HepG2 (cell line): ENCODE data around the gene STX4. TPM values are rescaled to one million over a fixed set of nuclear protein-coding genes. Genes with fewer than 3 reads are reported as not detected.

Experiments
- CREM ChIP-seq, 2 experiments: sonication (generic) in 1 of 2; formaldehyde crosslinking in 1 of 2; IDR thresholded peaks; 2 replicates each; pipeline versions ENCODE4 v1.4.0 to v1.6.1; 2016 to 2020; ENCODE audit warnings: antibody characterized with exemption in 1 of 2, mild to moderate bottlenecking in 1 of 2, missing genetic modification reagents in 1 of 2
- FOSL1 ChIP-seq: sonication (generic); formaldehyde crosslinking; IDR thresholded peaks from 2 replicates; pipeline ENCODE4 v1.9.0; 2021; ENCODE audit warnings: missing genetic modification reagents, borderline replicate concordance
- HDAC1 ChIP-seq: sonication (generic); formaldehyde crosslinking; IDR thresholded peaks from 2 replicates; pipeline ENCODE4 v1.5.1; 2020; ENCODE audit warnings: mild to moderate bottlenecking, missing genetic modification reagents
- HIC2 ChIP-seq: sonication (generic); formaldehyde crosslinking; IDR thresholded peaks from 2 replicates; pipeline ENCODE4 v1.9.0; 2022; ENCODE audit warnings: low read depth, missing genetic modification reagents
- HOMEZ ChIP-seq: IDR thresholded peaks from 2 replicates; pipeline ENCODE4 v1.6.1; 2016; ENCODE audit warnings: low read depth
- IKZF1 ChIP-seq: fragments of 450-650 bp; IDR thresholded peaks from 2 replicates; pipeline ENCODE4 v1.7.1; 2016
- MXD3 ChIP-seq: IDR thresholded peaks from 2 replicates; pipeline ENCODE4 v1.6.1; 2016; ENCODE audit warnings: mild to moderate bottlenecking, missing biosample characterization, missing genetic modification reagents
- RBFOX2 ChIP-seq: fragments of 200-400 bp; formaldehyde crosslinking; IDR thresholded peaks from 2 replicates; pipeline ENCODE4 v1.6.1; 2017; ENCODE audit warnings: low read depth, mild to moderate bottlenecking, low read length
- SKI ChIP-seq: fragments of 450-650 bp; IDR thresholded peaks from one replicate; pipeline ENCODE4 v1.6.1; 2018; ENCODE audit warnings: mild to moderate bottlenecking; ENCODE audit not compliant: partially characterized antibody
- ZFAT ChIP-seq: sonication (generic); formaldehyde crosslinking; conservative IDR thresholded peaks from 2 replicates; pipeline ENCODE4 v1.8.1; 2023; ENCODE audit warnings: missing genetic modification reagents, inconsistent platforms
- ZNF160 ChIP-seq: sonication (generic); formaldehyde crosslinking; IDR thresholded peaks from 2 replicates; pipeline ENCODE4 v1.8.0; 2022; ENCODE audit warnings: mild to moderate bottlenecking, inconsistent platforms, missing genetic modification reagents
- ZNF282 ChIP-seq: fragments of 450-650 bp; IDR thresholded peaks from 2 replicates; pipeline ENCODE4 v1.6.1; 2018; ENCODE audit not compliant: partially characterized antibody
- ZNF607 ChIP-seq: sonication (generic); formaldehyde crosslinking; IDR thresholded peaks from 2 replicates; pipeline ENCODE4 v1.5.1; 2020; ENCODE audit warnings: missing genetic modification reagents, mild to moderate bottlenecking, borderline replicate concordance
- ZNF776 ChIP-seq: sonication (generic); formaldehyde crosslinking; IDR thresholded peaks from 2 replicates; pipeline ENCODE4 v1.4.0; 2020; ENCODE audit warnings: mild to moderate bottlenecking, missing genetic modification reagents
- polyA plus RNA-seq, 8 experiments: library from polyadenylated mRNA; depleted of rRNA in 3 of 8; stranded (reverse) in 7 of 8; unstranded in 1 of 8; fragments of >200 nt; fragmentation: Illumina TruSeq in 4 of 8; extraction: Trizol in 4 of 8; gene quantifications; 2 replicates each; pipeline versions ENCODE4 v1.2.1 to v1.2.3, GENCODE V29; 2011 to 2016; ENCODE audit warnings: low read depth in 4 of 8, missing spikeins in 1 of 8, mixed read lengths in 1 of 8; ENCODE audit not compliant: insufficient read depth in 1 of 8
- total RNA-seq, 5 experiments: library from RNA; depleted of rRNA; stranded (reverse); fragments of >200 nt; fragmentation: Illumina TruSeq; extraction: Trizol; gene quantifications; 2 replicates each; pipeline ENCODE4 v1.2.3, GENCODE V29; 2016; ENCODE audit warnings: low read depth in 1 of 5
- TF ChIP-seq, protein P1 (sequence below): sonication (generic); formaldehyde crosslinking; IDR thresholded peaks from 2 replicates; pipeline ENCODE4 v1.4.0; 2020; ENCODE audit warnings: missing genetic modification reagents, borderline replicate concordance
- TF ChIP-seq, protein P2 (sequence below): sonication (generic); formaldehyde crosslinking; IDR thresholded peaks from 2 replicates; pipeline ENCODE4 v1.4.0; 2020; ENCODE audit warnings: missing genetic modification reagents, mild to moderate bottlenecking, borderline replicate concordance
- TF ChIP-seq, protein P3 (sequence below): sonication (generic); formaldehyde crosslinking; IDR thresholded peaks from 2 replicates; pipeline ENCODE4 v1.9.0; 2021; ENCODE audit warnings: missing genetic modification reagents, mild to moderate bottlenecking, borderline replicate concordance
- TF ChIP-seq, protein P4 (sequence below): sonication (generic); formaldehyde crosslinking; IDR thresholded peaks from 2 replicates; pipeline ENCODE4 v1.4.0; 2020; ENCODE audit warnings: mild to moderate bottlenecking, missing genetic modification reagents

Gene STX4
- total and polyA plus RNA-seq, 2 of the 13 experiments (the other 11 are each of a cell fraction or from before 2014, with no cell fraction given) = 29.2 to 34.6 TPM

GRCh38 chr16:30996985-30997724 lies 36.2 kb upstream of the STX4 start (continued):
- TF ChIP-seq ZNF160 (CRISPR knock-in tag) (peak; percentile 40; the same call in 1 of the 2 replicates), FOSL1 (no peak), ZFAT (CRISPR knock-in tag) (no peak), ZNF282 (no peak), IKZF1 (no peak), HOMEZ (CRISPR knock-in tag) (no peak), HIC2 (peak; percentile 54; the same call in 1 of the 2 replicates), ZNF776 (CRISPR knock-in tag) (peak; percentile 80; the same call in 1 of the 2 replicates), CREM (IDR thresholded peaks at IDR 0.05) (no peak), CREM (CRISPR knock-in tag; IDR thresholded peaks at IDR 0.05) (no peak), MXD3 (CRISPR knock-in tag) (peak; percentile 60; the same call in 1 of the 2 replicates), SKI (peak; percentile 6), ZNF607 (CRISPR knock-in tag) (0 out of 2 replicates have a peak, but pooled peaks have one; percentile 56), RBFOX2 (peak; percentile 96), HDAC1 (peak; percentile 87)
- TF ChIP-seq, protein P1, sequence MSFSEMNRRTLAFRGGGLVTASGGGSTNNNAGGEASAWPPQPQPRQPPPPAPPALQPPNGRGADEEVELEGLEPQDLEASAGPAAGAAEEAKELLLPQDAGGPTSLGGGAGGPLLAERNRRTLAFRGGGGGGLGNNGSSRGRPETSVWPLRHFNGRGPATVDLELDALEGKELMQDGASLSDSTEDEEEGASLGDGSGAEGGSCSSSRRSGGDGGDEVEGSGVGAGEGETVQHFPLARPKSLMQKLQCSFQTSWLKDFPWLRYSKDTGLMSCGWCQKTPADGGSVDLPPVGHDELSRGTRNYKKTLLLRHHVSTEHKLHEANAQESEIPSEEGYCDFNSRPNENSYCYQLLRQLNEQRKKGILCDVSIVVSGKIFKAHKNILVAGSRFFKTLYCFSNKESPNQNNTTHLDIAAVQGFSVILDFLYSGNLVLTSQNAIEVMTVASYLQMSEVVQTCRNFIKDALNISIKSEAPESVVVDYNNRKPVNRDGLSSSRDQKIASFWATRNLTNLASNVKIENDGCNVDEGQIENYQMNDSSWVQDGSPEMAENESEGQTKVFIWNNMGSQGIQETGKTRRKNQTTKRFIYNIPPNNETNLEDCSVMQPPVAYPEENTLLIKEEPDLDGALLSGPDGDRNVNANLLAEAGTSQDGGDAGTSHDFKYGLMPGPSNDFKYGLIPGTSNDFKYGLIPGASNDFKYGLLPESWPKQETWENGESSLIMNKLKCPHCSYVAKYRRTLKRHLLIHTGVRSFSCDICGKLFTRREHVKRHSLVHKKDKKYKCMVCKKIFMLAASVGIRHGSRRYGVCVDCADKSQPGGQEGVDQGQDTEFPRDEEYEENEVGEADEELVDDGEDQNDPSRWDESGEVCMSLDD (CRISPR knock-in tag) = peak; percentile 82; the same call in 1 of the 2 replicates
- TF ChIP-seq, protein P2, sequence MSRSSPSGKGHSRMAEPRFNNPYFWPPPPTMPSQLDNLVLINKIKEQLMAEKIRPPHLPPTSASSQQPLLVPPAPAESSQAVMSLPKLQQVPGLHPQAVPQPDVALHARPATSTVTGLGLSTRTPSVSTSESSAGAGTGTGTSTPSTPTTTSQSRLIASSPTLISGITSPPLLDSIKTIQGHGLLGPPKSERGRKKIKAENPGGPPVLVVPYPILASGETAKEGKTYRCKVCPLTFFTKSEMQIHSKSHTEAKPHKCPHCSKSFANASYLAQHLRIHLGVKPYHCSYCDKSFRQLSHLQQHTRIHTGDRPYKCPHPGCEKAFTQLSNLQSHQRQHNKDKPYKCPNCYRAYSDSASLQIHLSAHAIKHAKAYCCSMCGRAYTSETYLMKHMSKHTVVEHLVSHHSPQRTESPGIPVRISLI = 0 out of 2 replicates have a peak, but pooled peaks have one; percentile 14
- TF ChIP-seq, protein P3, sequence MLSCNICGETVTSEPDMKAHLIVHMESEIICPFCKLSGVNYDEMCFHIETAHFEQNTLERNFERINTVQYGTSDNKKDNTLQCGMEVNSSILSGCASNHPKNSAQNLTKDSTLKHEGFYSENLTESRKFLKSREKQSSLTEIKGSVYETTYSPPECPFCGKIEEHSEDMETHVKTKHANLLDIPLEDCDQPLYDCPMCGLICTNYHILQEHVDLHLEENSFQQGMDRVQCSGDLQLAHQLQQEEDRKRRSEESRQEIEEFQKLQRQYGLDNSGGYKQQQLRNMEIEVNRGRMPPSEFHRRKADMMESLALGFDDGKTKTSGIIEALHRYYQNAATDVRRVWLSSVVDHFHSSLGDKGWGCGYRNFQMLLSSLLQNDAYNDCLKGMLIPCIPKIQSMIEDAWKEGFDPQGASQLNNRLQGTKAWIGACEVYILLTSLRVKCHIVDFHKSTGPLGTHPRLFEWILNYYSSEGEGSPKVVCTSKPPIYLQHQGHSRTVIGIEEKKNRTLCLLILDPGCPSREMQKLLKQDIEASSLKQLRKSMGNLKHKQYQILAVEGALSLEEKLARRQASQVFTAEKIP (CRISPR knock-in tag) = no peak
- TF ChIP-seq, protein P4, sequence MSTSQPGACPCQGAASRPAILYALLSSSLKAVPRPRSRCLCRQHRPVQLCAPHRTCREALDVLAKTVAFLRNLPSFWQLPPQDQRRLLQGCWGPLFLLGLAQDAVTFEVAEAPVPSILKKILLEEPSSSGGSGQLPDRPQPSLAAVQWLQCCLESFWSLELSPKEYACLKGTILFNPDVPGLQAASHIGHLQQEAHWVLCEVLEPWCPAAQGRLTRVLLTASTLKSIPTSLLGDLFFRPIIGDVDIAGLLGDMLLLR (CRISPR knock-in tag) = 0 out of 2 replicates have a peak, but pooled peaks have one; percentile 2
